Measurements from ENCODE around the gene ODF4.

DNA sequence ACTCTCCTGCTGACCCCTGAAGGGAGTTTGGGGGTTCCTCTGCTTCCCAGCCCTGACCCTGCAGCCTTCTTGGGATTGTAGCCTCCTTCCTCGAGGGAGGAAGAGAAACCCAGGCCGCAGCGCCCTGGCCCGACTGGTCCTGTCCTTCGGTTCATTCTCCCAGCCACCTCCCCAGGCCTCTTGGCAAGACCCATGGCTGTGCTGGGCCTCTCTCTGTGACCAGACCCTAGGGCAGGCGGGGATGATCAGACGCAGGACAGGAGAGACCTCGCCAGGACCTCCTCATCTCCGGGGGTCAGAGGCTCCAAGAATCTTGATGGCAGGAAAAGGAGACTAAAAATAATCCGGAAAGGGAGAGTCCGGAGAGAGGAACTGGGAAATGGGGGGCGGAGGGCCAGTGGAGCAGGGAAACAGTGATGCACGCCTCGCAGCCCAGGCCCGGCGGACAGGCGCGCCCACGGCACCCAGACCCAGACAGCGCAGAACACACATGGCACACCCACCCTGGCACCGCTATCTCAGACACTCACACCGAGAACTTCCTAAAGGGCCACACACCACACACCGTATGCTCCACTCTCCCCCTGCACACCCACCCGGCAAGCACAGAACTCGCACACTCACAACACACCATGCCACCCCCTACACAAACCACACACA, 28.4 kb upstream of the ODF4 start:
- TF ChIP-seq, protein P1, sequence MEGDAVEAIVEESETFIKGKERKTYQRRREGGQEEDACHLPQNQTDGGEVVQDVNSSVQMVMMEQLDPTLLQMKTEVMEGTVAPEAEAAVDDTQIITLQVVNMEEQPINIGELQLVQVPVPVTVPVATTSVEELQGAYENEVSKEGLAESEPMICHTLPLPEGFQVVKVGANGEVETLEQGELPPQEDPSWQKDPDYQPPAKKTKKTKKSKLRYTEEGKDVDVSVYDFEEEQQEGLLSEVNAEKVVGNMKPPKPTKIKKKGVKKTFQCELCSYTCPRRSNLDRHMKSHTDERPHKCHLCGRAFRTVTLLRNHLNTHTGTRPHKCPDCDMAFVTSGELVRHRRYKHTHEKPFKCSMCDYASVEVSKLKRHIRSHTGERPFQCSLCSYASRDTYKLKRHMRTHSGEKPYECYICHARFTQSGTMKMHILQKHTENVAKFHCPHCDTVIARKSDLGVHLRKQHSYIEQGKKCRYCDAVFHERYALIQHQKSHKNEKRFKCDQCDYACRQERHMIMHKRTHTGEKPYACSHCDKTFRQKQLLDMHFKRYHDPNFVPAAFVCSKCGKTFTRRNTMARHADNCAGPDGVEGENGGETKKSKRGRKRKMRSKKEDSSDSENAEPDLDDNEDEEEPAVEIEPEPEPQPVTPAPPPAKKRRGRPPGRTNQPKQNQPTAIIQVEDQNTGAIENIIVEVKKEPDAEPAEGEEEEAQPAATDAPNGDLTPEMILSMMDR (conservative IDR thresholded peaks at IDR 0.05; ENCODE audit: low read depth, low read length) = no peak
- TF ChIP-seq EZH2 (IDR thresholded peaks at IDR 0.05; ENCODE audit: borderline replicate concordance, low read depth, low read length, poor library complexity, severe bottlenecking) = no peak
